Measurements from ENCODE around the gene CDKN2B-AS1. TPM values are rescaled to one million over a fixed set of nuclear protein-coding genes. Genes with fewer than 3 reads are reported as not detected.

CDKN2B-AS1 gene
- total RNA-seq, 4 donors from 2014 or later, result 0.38 to 0.56 TPM; not detected in 2

GRCh38 chr9:22029231-22029630 is 34.6 kb downstream of the CDKN2B-AS1 start:
- intact Hi-C loops (cut with DNase I), result loop anchor here (10.0 kb wide), 1 partner anchor 54 kb away; no protein-coding TSS in a partner anchor
- DNase-seq, result no peak
- H3K4me1 ChIP-seq, result no peaks in the 10 kb centered on the region

GRCh38 chr9:22030101-22030598 is 35.6 kb downstream of the CDKN2B-AS1 start:
- no peak for DNase-seq
- 48 to 67% methylated on average over 1 of the region's 1 CpG for WGBS, 2 donors
- intact Hi-C loops (cut with DNase I), result no loop called here
- Histone ChIP-seq H3K9me3 (no peaks in the 10 kb centered on the region), H3K4me3 (replicated peaks in 1 of 3) (no peak overlapping the region), H3K4me1 (no peaks in the 10 kb centered on the region), H3K27me3 (no peaks in the 10 kb centered on the region), H3K36me3 (no peaks in the 10 kb centered on the region), H3K27ac (no peak overlapping the region)
- TF ChIP-seq CTCF (IDR thresholded peaks at IDR 0.05), result no peak
- no peak for TF ChIP-seq POLR2A (IDR thresholded peaks at IDR 0.05)

More at GRCh38 chr9:22029231-22029630, 34.6 kb downstream of the CDKN2B-AS1 start:
- no peaks in the 10 kb centered on the region for H3K36me3 ChIP-seq
- H3K9me3 ChIP-seq, result no peaks in the 10 kb centered on the region
- H3K27me3 ChIP-seq, result no peaks in the 10 kb centered on the region
- no peak overlapping the region for H3K4me3 ChIP-seq (replicated peaks in 1 of 3)
- H3K27ac ChIP-seq, result no peak overlapping the region
- WGBS, 2 donors, result 75 to 83% methylated on average over 4 of the region's 4 CpGs
- TF ChIP-seq POLR2A (IDR thresholded peaks at IDR 0.05) (no peak), CTCF (IDR thresholded peaks at IDR 0.05) (no peak)

- Histone ChIP-seq H3K4me1 (no peaks in the 10 kb centered on the region), H3K36me3 (no peaks in the 10 kb centered on the region), H3K27me3 (no peaks in the 10 kb centered on the region), H3K9me3 (no peaks in the 10 kb centered on the region), H3K4me3 (replicated peaks in 1 of 3) (no peak overlapping the region), H3K27ac (no peak overlapping the region)
- TF ChIP-seq POLR2A (IDR thresholded peaks at IDR 0.05), result no peak
- TF ChIP-seq CTCF (IDR thresholded peaks at IDR 0.05), result no peak
- 82 to 90% methylated on average over 4 of the region's 4 CpGs for WGBS, 2 donors
- DNase-seq, result no peak
- intact Hi-C loops (cut with DNase I), result no loop called here
Measured at GRCh38 chr9:22031655-22032411, 37.2 kb downstream of the CDKN2B-AS1 start.

GRCh38 chr9:22033012-22033630 is 38.5 kb downstream of the CDKN2B-AS1 start:
- intact Hi-C loops (cut with DNase I), result no loop called here
- WGBS, 2 donors, result 83 to 89% methylated on average over 8 of the region's 8 CpGs
- no peak for TF ChIP-seq CTCF (IDR thresholded peaks at IDR 0.05)
- TF ChIP-seq POLR2A (IDR thresholded peaks at IDR 0.05), result no peak

GRCh38 chr9:22035591-22036011 is 41.0 kb downstream of the CDKN2B-AS1 start:
- no peaks in the 10 kb centered on the region for H3K9me3 ChIP-seq
- TF ChIP-seq CTCF (IDR thresholded peaks at IDR 0.05), result no peak
- H3K36me3 ChIP-seq, result no peaks in the 10 kb centered on the region
- intact Hi-C loops (cut with DNase I), result no loop called here
- WGBS, 2 donors, result 92 to 93% methylated on average over 2 of the region's 2 CpGs
- no peak overlapping the region for H3K27ac ChIP-seq
- DNase-seq, result no peak
- no peak overlapping the region for H3K4me3 ChIP-seq (replicated peaks in 1 of 3)
- H3K27me3 ChIP-seq, result no peaks in the 10 kb centered on the region
- no peaks in the 10 kb centered on the region for H3K4me1 ChIP-seq

More at GRCh38 chr9:22033012-22033630, 38.5 kb downstream of the CDKN2B-AS1 start:
- no peak for DNase-seq
- H3K9me3 ChIP-seq, result no peaks in the 10 kb centered on the region
- no peaks in the 10 kb centered on the region for H3K27me3 ChIP-seq
- no peaks in the 10 kb centered on the region for H3K36me3 ChIP-seq
- no peak overlapping the region for H3K27ac ChIP-seq
- H3K4me3 ChIP-seq (replicated peaks in 1 of 3), result no peak overlapping the region
- H3K4me1 ChIP-seq, result no peaks in the 10 kb centered on the region
